HCT116 (cell line): Measurements from ENCODE around the gene FASTKD2.

Experiments used
- CBX3 ChIP-seq: IDR thresholded peaks from 2 replicates; pipeline ENCODE4 v1.6.1; 2012; ENCODE audit warnings: low read depth
- CTCF ChIP-seq, 3 experiments: fragments of 200-600 bp in 1 of 3; sonication (generic) in 1 of 3; IDR thresholded peaks in 2 of 3; conservative IDR thresholded peaks in 1 of 3; 2 replicates each; pipeline ENCODE4 v1.5.1; 2012 to 2017; ENCODE audit warnings: low read depth in 2 of 3, low read length in 2 of 3, antibody characterized with exemption in 1 of 3, borderline replicate concordance in 1 of 3, control low read depth in 1 of 3, mild to moderate bottlenecking in 1 of 3, mixed read lengths in 1 of 3, mixed run types in 1 of 3, moderate library complexity in 1 of 3; ENCODE audit not compliant: insufficient read depth in 1 of 3
- EGR1 ChIP-seq: IDR thresholded peaks from 2 replicates; pipeline ENCODE4 v1.6.1; 2012; ENCODE audit warnings: low read depth
- EZH2 ChIP-seq: fragments of 200-600 bp; sonication (generic); IDR thresholded peaks from 2 replicates; pipeline ENCODE4 v1.6.1; 2017; ENCODE audit warnings: antibody characterized with exemption, mixed run types
- EZH2phosphoT487 ChIP-seq: fragments of 200-600 bp; IDR thresholded peaks from 2 replicates; pipeline ENCODE4 v1.6.1; 2018; ENCODE audit warnings: antibody characterized with exemption, borderline replicate concordance
- MAX ChIP-seq: IDR thresholded peaks from 2 replicates; pipeline ENCODE4 v1.6.1; 2012
- POLR2A ChIP-seq: IDR thresholded peaks from 2 replicates; pipeline ENCODE4 v1.7.0; 2011; ENCODE audit warnings: borderline replicate concordance; ENCODE audit not compliant: insufficient read depth, insufficient read length; ENCODE audit errors: extremely low read depth
- POLR2AphosphoS5 ChIP-seq: IDR thresholded peaks from 2 replicates; pipeline ENCODE4 v1.6.1; 2011; ENCODE audit warnings: mild to moderate bottlenecking, low read depth, low read length, moderate library complexity
- RAD21 ChIP-seq: IDR thresholded peaks from 2 replicates; pipeline ENCODE4 v1.6.1; 2012; ENCODE audit warnings: low read depth, mild to moderate bottlenecking
- REST ChIP-seq: IDR thresholded peaks from 2 replicates; pipeline ENCODE4 v1.6.1; 2012; ENCODE audit warnings: low read depth
- SP1 ChIP-seq: IDR thresholded peaks from 2 replicates; pipeline ENCODE4 v1.6.1; 2012; ENCODE audit warnings: low read depth
- TCF7L2 ChIP-seq: IDR thresholded peaks from 2 replicates; pipeline ENCODE4 v1.7.0; 2011; ENCODE audit warnings: borderline replicate concordance, inconsistent platforms; ENCODE audit not compliant: insufficient read depth, insufficient read length; ENCODE audit errors: extremely low read depth
- ZBTB33 ChIP-seq: IDR thresholded peaks from 2 replicates; pipeline ENCODE4 v1.6.1; 2011; ENCODE audit warnings: mild to moderate bottlenecking, low read length, moderate library complexity; ENCODE audit not compliant: insufficient replicate concordance; ENCODE audit errors: extremely low read depth

GRCh38 chr2:206824087-206824618, 58.7 kb downstream of the FASTKD2 start:
- no peak for TF ChIP-seq POLR2A
- no peak for TF ChIP-seq EZH2phosphoT487
- no peak for TF ChIP-seq CTCF (IDR thresholded peaks at IDR 0.05 in 2 of 3, conservative IDR thresholded peaks at IDR 0.05 in 1 of 3; ENCODE audit: borderline replicate concordance in 1 of 3, insufficient read depth in 1 of 3, low read depth in 2 of 3, low read length in 2 of 3)
- no peak for TF ChIP-seq POLR2AphosphoS5
- no peak for TF ChIP-seq REST
- TF ChIP-seq TCF7L2, result no peak
- TF ChIP-seq EGR1, result no peak
- TF ChIP-seq CBX3, result no peak
- TF ChIP-seq EZH2, result no peak
- TF ChIP-seq MAX, result no peak
- TF ChIP-seq SP1, result no peak
- no peak for TF ChIP-seq RAD21
- TF ChIP-seq ZBTB33, result no peak
